Bronchial epithelial cell (primary cell): ENCODE measurements around the gene TMEM183A. TPM values are rescaled to one million over a fixed set of nuclear protein-coding genes. Genes with fewer than 3 reads are reported as not detected.
A peak's percentile ranks its signal among the peaks of the same experiment; 100 is the strongest.

Experiments
- DNase-seq: peaks from one replicate; pipeline ENCODE4 v3.0.0-alpha.2; 2010; ENCODE audit warnings: low read depth
- FAIRE-seq: peaks from 2 replicates; lab custom pipeline; 2011; peaks lifted over from hg19 to GRCh38; lab: Jason Lieb, UNC
- H3K27me3 ChIP-seq: 2 replicates; pipeline ENCODE4 v1.5.1; 2011; ENCODE audit warnings: low read length; ENCODE audit not compliant: control insufficient read depth, insufficient read depth
- H3K36me3 ChIP-seq: 2 replicates; pipeline ENCODE4 v1.5.1; 2011; ENCODE audit warnings: low read length; ENCODE audit not compliant: control insufficient read depth, insufficient read depth
- H3K4me3 ChIP-seq: 2 replicates; pipeline ENCODE4 v1.5.1; 2011; ENCODE audit warnings: mild to moderate bottlenecking, low read depth, low read length, control low read depth
- total RNA-seq: library from RNA; depleted of rRNA; stranded (reverse); fragments of >200 nt; gene quantifications from 2 replicates; pipeline ENCODE4 v1.2.1, GENCODE V29; 2014
- TF ChIP-seq, protein P1 (sequence below): IDR thresholded peaks from 2 replicates; pipeline ENCODE4 v1.5.1; 2011; ENCODE audit warnings: mild to moderate bottlenecking, moderate library complexity, low read length, control low read depth, inconsistent platforms; ENCODE audit not compliant: insufficient read depth, severe bottlenecking

TMEM183A gene
- total RNA-seq, 1 donor from 2014 or later = 126 TPM

DNA sequence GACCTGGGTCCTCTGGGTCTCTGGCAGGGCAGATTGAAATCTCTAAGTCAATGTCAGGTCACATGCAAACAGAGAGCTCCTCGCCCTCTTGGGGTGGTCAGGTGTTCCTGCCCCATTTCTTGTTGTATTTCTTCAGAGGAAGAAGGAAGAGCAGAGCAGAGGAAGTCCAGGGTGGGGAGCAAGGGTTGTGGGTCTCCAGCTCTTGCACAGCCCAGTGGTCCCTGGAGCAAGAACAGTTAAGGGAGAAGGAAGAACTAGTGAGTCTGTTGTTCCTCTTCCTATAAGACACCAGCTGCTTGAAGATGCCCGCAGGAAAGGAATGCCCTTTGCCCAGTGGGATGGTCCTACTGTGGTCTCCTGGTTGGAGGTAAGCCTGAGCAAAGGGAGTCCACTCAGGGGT is 52.3 kb downstream of the TMEM183A start:
- no peak for DNase-seq
- no peak for FAIRE-seq
- Histone ChIP-seq H3K4me3 (no peak overlapping the region), H3K36me3 (peaks cover 10% of the 10 kb centered on the region), H3K27me3 (no peaks in the 10 kb centered on the region)
- TF ChIP-seq, protein P1, sequence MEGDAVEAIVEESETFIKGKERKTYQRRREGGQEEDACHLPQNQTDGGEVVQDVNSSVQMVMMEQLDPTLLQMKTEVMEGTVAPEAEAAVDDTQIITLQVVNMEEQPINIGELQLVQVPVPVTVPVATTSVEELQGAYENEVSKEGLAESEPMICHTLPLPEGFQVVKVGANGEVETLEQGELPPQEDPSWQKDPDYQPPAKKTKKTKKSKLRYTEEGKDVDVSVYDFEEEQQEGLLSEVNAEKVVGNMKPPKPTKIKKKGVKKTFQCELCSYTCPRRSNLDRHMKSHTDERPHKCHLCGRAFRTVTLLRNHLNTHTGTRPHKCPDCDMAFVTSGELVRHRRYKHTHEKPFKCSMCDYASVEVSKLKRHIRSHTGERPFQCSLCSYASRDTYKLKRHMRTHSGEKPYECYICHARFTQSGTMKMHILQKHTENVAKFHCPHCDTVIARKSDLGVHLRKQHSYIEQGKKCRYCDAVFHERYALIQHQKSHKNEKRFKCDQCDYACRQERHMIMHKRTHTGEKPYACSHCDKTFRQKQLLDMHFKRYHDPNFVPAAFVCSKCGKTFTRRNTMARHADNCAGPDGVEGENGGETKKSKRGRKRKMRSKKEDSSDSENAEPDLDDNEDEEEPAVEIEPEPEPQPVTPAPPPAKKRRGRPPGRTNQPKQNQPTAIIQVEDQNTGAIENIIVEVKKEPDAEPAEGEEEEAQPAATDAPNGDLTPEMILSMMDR = no peak

DNA sequence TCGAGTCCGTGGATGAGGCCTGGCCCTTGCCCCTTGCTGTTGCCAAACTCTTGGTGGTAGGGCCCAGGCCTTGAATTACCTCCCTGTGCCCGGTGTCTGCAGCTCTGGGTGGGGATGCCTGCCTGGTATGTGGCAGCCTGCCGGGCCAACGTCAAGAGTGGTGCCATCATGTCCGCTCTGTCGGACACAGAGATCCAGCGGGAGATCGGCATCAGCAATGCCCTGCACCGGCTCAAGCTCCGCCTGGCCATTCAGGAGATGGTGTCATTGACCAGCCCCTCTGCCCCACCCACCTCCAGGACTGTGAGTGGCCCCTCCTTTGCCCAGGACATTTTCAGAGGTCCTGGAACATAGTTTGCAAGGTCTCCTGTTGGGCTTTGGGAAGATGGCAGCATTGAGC is 52.9 kb downstream of the TMEM183A start:
- TF ChIP-seq, protein P1 = no peak
- Histone ChIP-seq H3K27me3 (no peaks in the 10 kb centered on the region), H3K36me3 (peaks cover 9% of the 10 kb centered on the region), H3K4me3 (no peak overlapping the region)
- DNase-seq (no peak), FAIRE-seq (no peak)

DNA sequence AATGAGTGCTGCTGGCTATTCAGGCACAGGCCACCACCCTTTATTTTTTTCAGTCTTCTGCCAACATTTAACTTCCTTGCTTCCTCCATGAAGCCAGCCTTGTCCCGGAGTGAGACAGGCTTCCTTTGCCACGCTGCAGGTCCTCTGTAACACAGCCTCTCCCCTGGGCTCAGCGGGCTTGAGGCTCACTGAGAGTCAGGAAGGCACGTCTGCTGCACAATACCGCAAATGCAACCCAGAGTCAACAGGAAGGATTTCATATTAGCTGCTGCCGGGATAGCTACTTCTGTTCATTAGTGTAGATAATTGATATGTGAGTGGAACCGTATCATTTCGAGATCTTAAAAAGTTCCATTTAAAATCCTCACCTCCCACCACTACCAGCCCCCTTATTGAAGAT is 56.1 kb downstream of the TMEM183A start:
- Histone ChIP-seq H3K27me3 (no peaks in the 10 kb centered on the region), H3K4me3 (no peak overlapping the region), H3K36me3 (peaks cover 2% of the 10 kb centered on the region)
- FAIRE-seq (no peak), DNase-seq (no peak)
- TF ChIP-seq, protein P1 = no peak

DNA sequence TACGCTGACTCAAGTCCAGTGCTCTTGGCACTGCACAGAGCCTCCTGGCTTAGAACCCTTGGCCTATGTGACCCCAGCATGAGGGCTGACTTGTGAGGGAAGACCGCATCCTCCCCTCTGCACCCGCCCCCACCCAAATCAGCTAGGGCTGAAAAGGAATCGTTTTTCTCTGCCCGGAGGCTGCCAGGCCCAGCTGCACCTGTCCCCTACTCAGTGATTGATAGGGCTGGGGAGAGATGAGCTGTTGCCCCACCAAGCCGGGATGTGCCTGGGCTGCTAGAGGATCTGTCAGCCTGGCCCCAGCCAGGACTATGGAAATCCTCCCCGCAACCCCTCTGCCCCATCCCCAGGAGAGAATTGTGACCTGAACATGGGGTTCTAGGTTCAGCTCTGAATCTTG is 58.0 kb downstream of the TMEM183A start:
- Histone ChIP-seq H3K36me3 (peaks cover 2% of the 10 kb centered on the region), H3K4me3 (no peak overlapping the region), H3K27me3 (no peaks in the 10 kb centered on the region)
- TF ChIP-seq, protein P1 = no peak
- DNase-seq = no peak
- no peak for FAIRE-seq

DNA sequence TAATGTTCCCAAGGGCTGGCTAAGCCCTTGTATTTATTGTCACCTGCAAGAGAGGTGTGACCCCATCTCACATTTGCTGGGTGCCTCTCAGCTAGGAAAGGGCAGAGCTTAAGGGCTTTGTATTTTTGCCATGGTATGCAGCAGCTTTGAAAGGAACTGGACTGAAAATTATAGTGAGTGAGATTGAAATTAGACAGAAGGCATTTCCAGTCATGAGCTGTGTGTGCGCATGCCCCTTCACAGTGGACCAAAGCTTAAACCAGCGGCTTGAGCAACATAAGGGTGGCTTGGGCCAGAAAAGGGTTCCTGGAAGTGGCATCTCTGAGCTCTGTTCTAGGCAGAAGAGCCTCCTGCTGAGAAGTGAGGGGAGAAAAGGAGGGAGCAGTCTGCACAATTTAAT is 58.8 kb downstream of the TMEM183A start:
- DNase-seq (no peak), FAIRE-seq (peak; percentile 50)
- TF ChIP-seq, protein P1 = no peak
- H3K4me3 ChIP-seq = no peak overlapping the region
- H3K36me3 ChIP-seq = peaks cover 2% of the 10 kb centered on the region
- H3K27me3 ChIP-seq = no peaks in the 10 kb centered on the region

DNA sequence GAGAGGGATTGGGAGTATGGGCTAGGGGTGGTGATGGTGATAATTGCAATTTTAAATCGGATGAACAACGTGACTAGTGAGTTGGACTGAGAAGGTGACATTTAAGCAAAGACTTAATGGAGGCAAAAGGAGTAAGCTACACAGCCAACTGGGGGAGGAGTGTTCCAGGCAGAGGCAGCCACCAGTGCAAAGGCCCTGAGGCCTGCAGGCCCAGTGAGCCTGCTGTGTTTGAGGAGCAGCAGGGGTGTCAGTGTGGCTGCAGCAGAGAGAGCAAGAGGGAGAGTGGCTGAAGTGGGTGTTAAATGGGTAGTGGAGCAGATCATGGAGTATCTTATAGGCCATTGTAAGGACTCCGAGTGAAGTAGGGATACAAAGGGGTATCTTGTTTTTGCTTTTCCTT is 59.8 kb downstream of the TMEM183A start:
- TF ChIP-seq, protein P1 = no peak
- no peak for FAIRE-seq
- no peak overlapping the region for H3K4me3 ChIP-seq
- H3K36me3 ChIP-seq = peaks cover 2% of the 10 kb centered on the region
- no peak for DNase-seq
- no peaks in the 10 kb centered on the region for H3K27me3 ChIP-seq
